Measurements from ENCODE around the gene PCSK4. TPM values are rescaled to one million over a fixed set of nuclear protein-coding genes. Genes with fewer than 3 reads are reported as not detected.

PCSK4 gene
- total and polyA plus RNA-seq, 2 of the 13 experiments (the other 11 are each of a cell fraction or from before 2014, with no cell fraction given): 2.0 to 2.7 TPM

DNA sequence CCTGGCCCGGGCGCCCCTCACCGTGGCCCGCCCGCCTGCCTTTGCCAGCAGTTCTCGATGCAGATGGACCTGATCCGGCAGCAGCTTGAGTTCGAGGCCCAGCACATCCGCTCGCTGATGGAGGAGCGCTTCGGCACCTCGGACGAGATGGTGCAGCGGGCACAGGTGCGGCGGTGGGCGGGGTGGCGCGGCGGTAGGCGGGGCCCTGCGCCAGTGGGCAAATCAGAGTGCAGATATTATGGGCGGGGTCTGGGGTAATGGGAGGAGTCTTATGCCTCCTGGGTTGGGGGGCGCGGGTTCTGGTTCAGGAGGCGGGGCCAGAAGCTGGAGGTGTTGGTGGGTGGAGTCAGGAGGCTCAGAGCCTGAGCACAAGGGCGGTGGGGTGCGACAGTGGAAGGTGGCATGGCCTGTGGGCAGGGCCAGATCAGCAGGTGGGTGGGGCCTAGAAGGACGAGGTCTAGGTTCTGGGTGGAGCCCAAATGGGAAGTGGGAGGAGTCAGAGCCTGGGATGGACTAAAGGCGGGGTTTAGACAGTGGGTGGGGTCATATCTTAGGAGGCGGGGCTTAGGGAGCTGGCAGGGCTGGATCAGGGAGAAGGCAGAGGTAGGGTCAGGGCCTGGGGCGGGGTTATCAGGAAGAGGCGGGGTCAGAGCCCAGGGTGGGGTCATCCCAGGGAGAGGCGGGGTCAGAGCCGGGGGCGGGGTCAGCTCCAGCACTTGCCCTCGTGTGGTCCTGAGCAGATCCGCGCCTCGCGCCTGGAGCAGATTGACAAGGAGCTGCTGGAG, 34.6 kb downstream of the PCSK4 start:
- H3K9me3 ChIP-seq (ENCODE audit: low read length): no peaks in the 10 kb centered on the region
- H3K79me2 ChIP-seq (ENCODE audit: insufficient read depth, low read length): no peaks in the 10 kb centered on the region
- BruUV-seq (replicated peaks): no TSS peak
- H3K4me2 ChIP-seq (ENCODE audit: low read depth, low read length): peak overlapping the region; percentile 51
- H3K27me3 ChIP-seq (ENCODE audit: control insufficient read depth in 1 of 2, insufficient read depth in 2 of 2, low read length in 2 of 2): peaks cover 10 to 58% of the 10 kb centered on the region in 2 experiments
- CTCF ChIA-PET (ENCODE audit: low intra/inter-chr PET ratio, low total read pairs): no interaction called here
- no peaks in the 10 kb centered on the region for H3K36me3 ChIP-seq (replicated peaks in 1 of 2; ENCODE audit: control insufficient read depth in 1 of 2, insufficient read depth in 2 of 2, low read length in 2 of 2)
- peak; percentile 76 for DNase-seq (ENCODE audit: low spot score)
- H3K4me3 ChIP-seq (replicated peaks in 1 of 3; ENCODE audit: insufficient read depth in 1 of 3, low read depth in 2 of 3, low read length in 3 of 3): peak overlapping the region in 2 of 3 experiments; percentile 25 to 51; a peak in 2 of 6 replicates
- POLR2A ChIA-PET: interaction anchor here (0.5 to 4.0 kb wide), 10 partner anchors 11 to 383 kb away, joined by 3 to 34 read pairs (median 6); partner anchors contain the start of genes CIRBP and REEP6
- 3% methylated on average over 28 of the region's 42 CpGs for WGBS (ENCODE audit: low lambda C conversion rate)
- peaks cover 48% of the 10 kb centered on the region for H3K4me1 ChIP-seq (ENCODE audit: insufficient read depth, low read length)
- no peak overlapping the region for H2AFZ ChIP-seq (ENCODE audit: low read length)
- ATAC-seq: peak; percentile 52
- no peak overlapping the region for H3K27ac ChIP-seq (ENCODE audit: extremely low read length, insufficient read depth, low read length)
- H4K20me1 ChIP-seq (ENCODE audit: insufficient read depth, low read length): peaks cover 10% of the 10 kb centered on the region; the same call in 1 of the 2 replicates
- in situ Hi-C loops (cut with HindIII; ENCODE audit: extremely low pct_ligation_motif_present, low pct_unique_long_range_greater_than_20kb): loop anchor here (5.0 kb wide), 1 partner anchor 57 kb away; the partner anchor contains the start of gene ADAMTSL5
- H3K9ac ChIP-seq (ENCODE audit: insufficient read depth, low read depth, low read length): no peak overlapping the region
- intact Hi-C loops (cut with micrococcal nuclease; ENCODE audit: unreplicated experiment): no loop called here
- peak; percentile 23 for FAIRE-seq
- TF ChIP-seq, protein P1, sequence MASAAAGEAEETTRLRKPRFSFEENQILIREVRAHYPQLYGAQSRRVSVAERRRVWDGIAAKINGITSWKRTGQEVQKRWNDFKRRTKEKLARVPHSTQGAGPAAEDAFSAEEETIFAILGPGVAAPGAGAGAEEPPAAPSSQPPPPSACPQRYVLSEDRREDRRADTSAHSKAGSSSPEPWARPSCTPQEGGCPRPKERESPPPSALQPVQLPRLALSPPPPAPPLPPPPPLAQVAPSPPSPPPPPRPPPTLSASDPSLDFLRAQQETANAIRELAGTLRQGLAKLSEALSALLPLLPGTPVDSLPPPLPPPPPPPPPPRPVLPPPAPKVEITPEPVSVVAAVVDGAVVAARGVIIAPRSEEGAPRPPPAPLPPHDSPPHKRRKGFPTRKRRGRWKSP (CRISPR knock-in tag; IDR thresholded peaks at IDR 0.05): no peak
- TF ChIP-seq ZIK1 (CRISPR knock-in tag; IDR thresholded peaks at IDR 0.05; ENCODE audit: borderline replicate concordance, low read depth): no peak
- no peak for TF ChIP-seq RAD21 (CRISPR knock-in tag; IDR thresholded peaks at IDR 0.05)
- TF ChIP-seq ATF7 (IDR thresholded peaks at IDR 0.05): no peak
- TF ChIP-seq ATF7 (CRISPR knock-in tag; IDR thresholded peaks at IDR 0.05): no peak
- TF ChIP-seq FOXA1 (IDR thresholded peaks at IDR 0.05): no peak
- TF ChIP-seq FOXA1 (CRISPR knock-in tag; IDR thresholded peaks at IDR 0.05): no peak
- peak; percentile 3; the same call in 1 of the 2 replicates for TF ChIP-seq AKAP8 (CRISPR knock-in tag; IDR thresholded peaks at IDR 0.05)
- TF ChIP-seq RCOR2 (CRISPR knock-in tag; IDR thresholded peaks at IDR 0.05): no peak
- TF ChIP-seq, protein P2, sequence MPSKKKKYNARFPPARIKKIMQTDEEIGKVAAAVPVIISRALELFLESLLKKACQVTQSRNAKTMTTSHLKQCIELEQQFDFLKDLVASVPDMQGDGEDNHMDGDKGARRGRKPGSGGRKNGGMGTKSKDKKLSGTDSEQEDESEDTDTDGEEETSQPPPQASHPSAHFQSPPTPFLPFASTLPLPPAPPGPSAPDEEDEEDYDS (CRISPR knock-in tag; IDR thresholded peaks at IDR 0.05): peak; percentile 45; the same call in 1 of the 2 replicates
- no peak for TF ChIP-seq ZNF232 (CRISPR knock-in tag; IDR thresholded peaks at IDR 0.05; ENCODE audit: borderline replicate concordance)
- TF ChIP-seq, protein P3, sequence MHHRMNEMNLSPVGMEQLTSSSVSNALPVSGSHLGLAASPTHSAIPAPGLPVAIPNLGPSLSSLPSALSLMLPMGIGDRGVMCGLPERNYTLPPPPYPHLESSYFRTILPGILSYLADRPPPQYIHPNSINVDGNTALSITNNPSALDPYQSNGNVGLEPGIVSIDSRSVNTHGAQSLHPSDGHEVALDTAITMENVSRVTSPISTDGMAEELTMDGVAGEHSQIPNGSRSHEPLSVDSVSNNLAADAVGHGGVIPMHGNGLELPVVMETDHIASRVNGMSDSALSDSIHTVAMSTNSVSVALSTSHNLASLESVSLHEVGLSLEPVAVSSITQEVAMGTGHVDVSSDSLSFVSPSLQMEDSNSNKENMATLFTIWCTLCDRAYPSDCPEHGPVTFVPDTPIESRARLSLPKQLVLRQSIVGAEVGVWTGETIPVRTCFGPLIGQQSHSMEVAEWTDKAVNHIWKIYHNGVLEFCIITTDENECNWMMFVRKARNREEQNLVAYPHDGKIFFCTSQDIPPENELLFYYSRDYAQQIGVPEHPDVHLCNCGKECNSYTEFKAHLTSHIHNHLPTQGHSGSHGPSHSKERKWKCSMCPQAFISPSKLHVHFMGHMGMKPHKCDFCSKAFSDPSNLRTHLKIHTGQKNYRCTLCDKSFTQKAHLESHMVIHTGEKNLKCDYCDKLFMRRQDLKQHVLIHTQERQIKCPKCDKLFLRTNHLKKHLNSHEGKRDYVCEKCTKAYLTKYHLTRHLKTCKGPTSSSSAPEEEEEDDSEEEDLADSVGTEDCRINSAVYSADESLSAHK (CRISPR knock-in tag; IDR thresholded peaks at IDR 0.05; ENCODE audit: borderline replicate concordance): no peak
- no peak for TF ChIP-seq MAZ (IDR thresholded peaks at IDR 0.05; ENCODE audit: borderline replicate concordance, low read depth, low read length)
- 0 out of 2 replicates have a peak, but pooled peaks have one; percentile 41 for TF ChIP-seq MAZ (CRISPR knock-in tag; IDR thresholded peaks at IDR 0.05; ENCODE audit: low read depth)
- TF ChIP-seq ZNF83 (CRISPR knock-in tag; IDR thresholded peaks at IDR 0.05; ENCODE audit: borderline replicate concordance): no peak
- no peak for TF ChIP-seq ARID2 (CRISPR knock-in tag; IDR thresholded peaks at IDR 0.05; ENCODE audit: borderline replicate concordance)
- no peak; the same call in 1 of the 2 replicates for TF ChIP-seq SP5 (CRISPR knock-in tag; IDR thresholded peaks at IDR 0.05; ENCODE audit: borderline replicate concordance, low read depth)
- TF ChIP-seq, protein P4, sequence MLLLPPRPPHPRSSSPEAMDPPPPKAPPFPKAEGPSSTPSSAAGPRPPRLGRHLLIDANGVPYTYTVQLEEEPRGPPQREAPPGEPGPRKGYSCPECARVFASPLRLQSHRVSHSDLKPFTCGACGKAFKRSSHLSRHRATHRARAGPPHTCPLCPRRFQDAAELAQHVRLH (CRISPR knock-in tag; IDR thresholded peaks at IDR 0.05; ENCODE audit: borderline replicate concordance, low read depth): no peak

Data from HepG2 (cell line).